Neural progenitor cell (in vitro differentiated cells): ENCODE measurements around the gene ATF5. TPM values are rescaled to one million over a fixed set of nuclear protein-coding genes. Genes with fewer than 3 reads are reported as not detected.

Experiments used
- DNase-seq: peaks from one replicate; pipeline ENCODE4 v3.0.0-alpha.2; 2016; ENCODE audit warnings: low spot score
- H2AFZ ChIP-seq: fragments of 200-600 bp; sonication (generic); replicated peaks from 2 replicates; pipeline ENCODE4 v1.6.1; 2016; ENCODE audit warnings: antibody characterized with exemption
- H3F3A ChIP-seq: fragments of 200-600 bp; sonication (generic); 2 replicates; pipeline ENCODE4 v1.6.1; 2016; ENCODE audit warnings: antibody characterized with exemption, low read depth
- H3K27ac ChIP-seq: fragments of 200-600 bp; sonication (generic); 2 replicates; pipeline ENCODE4 v1.5.1; 2016; ENCODE audit warnings: mild to moderate bottlenecking
- H3K27me3 ChIP-seq: fragments of 200-600 bp; sonication (generic); 2 replicates; pipeline ENCODE4 v1.6.1; 2016; ENCODE audit warnings: mild to moderate bottlenecking, moderate library complexity
- H3K36me3 ChIP-seq: fragments of 200-600 bp; sonication (generic); 2 replicates; pipeline ENCODE4 v1.5.1; 2016
- H3K4me1 ChIP-seq: fragments of 200-600 bp; sonication (generic); 2 replicates; pipeline ENCODE4 v1.6.1; 2016; ENCODE audit warnings: mixed run types
- H3K4me2 ChIP-seq: fragments of 200-600 bp; sonication (generic); 2 replicates; pipeline ENCODE4 v1.6.1; 2016
- H3K4me3 ChIP-seq: fragments of 200-600 bp; sonication (generic); 2 replicates; pipeline ENCODE4 v1.5.1; 2016
- H3K79me2 ChIP-seq: fragments of 200-600 bp; sonication (generic); 2 replicates; pipeline ENCODE4 v1.6.1; 2016; ENCODE audit warnings: low read depth
- H3K9ac ChIP-seq: fragments of 200-600 bp; sonication (generic); 2 replicates; pipeline ENCODE4 v1.6.1; 2016
- H3K9me3 ChIP-seq: fragments of 200-600 bp; sonication (generic); 2 replicates; pipeline ENCODE4 v1.5.1; 2016; ENCODE audit warnings: low read depth
- H4K20me1 ChIP-seq: fragments of 200-600 bp; sonication (generic); 2 replicates; pipeline ENCODE4 v1.6.1; 2016; ENCODE audit warnings: low read depth
- H3K27ac Mint-ChIP-seq: 3 replicates; pipeline ENCODE4 v1.8.0; 2021; ENCODE audit warnings: mixed read lengths
- H3K27me3 Mint-ChIP-seq: 2 replicates; pipeline ENCODE4 v1.8.0; 2022; ENCODE audit warnings: low read depth, mild to moderate bottlenecking, inconsistent platforms, moderate library complexity, mixed read lengths; ENCODE audit not compliant: insufficient read depth
- H3K36me3 Mint-ChIP-seq: 3 replicates; pipeline ENCODE4 v1.8.0; 2021; ENCODE audit warnings: mixed read lengths
- H3K4me1 Mint-ChIP-seq: 3 replicates; pipeline ENCODE4 v1.8.0; 2021; ENCODE audit warnings: mixed read lengths
- H3K4me3 Mint-ChIP-seq: 3 replicates; pipeline ENCODE4 v1.8.0; 2021; ENCODE audit warnings: mild to moderate bottlenecking, moderate library complexity, mixed read lengths
- H3K9me3 Mint-ChIP-seq: 3 replicates; pipeline ENCODE4 v1.8.0; 2020; ENCODE audit warnings: mixed read lengths
- CTCF ChIP-seq: fragments of 200-600 bp; sonication (generic); IDR thresholded peaks from 2 replicates; pipeline ENCODE4 v1.5.1; 2017; ENCODE audit warnings: antibody characterized with exemption, mild to moderate bottlenecking
- EZH2 ChIP-seq: fragments of 200-600 bp; sonication (generic); IDR thresholded peaks from 2 replicates; pipeline ENCODE4 v1.6.1; 2017; ENCODE audit warnings: antibody characterized with exemption, mild to moderate bottlenecking, moderate library complexity
- EZH2phosphoT487 ChIP-seq: fragments of 200-600 bp; sonication (generic); IDR thresholded peaks from 2 replicates; pipeline ENCODE4 v1.6.1; 2017; ENCODE audit warnings: antibody characterized with exemption
- total RNA-seq: library from RNA; depleted of rRNA; stranded (reverse); fragments of >200 nt; gene quantifications from 2 replicates; pipeline ENCODE4 v1.2.3, GENCODE V29; 2015; ENCODE audit warnings: low replicate concordance

Gene ATF5
- total RNA-seq, 1 donor from 2014 or later, result 1.6 TPM

- Histone ChIP-seq H3K27ac (no peak overlapping the region), H3F3A (peaks cover under 1% of the 10 kb centered on the region), H2AFZ (no peak overlapping the region), H4K20me1 (peaks cover 18% of the 10 kb centered on the region), H3K27me3 (no peaks in the 10 kb centered on the region), H3K9ac (no peak overlapping the region), H3K4me2 (no peak overlapping the region), H3K4me1 (peaks cover 5% of the 10 kb centered on the region), H3K4me3 (no peak overlapping the region), H3K9me3 (no peaks in the 10 kb centered on the region), H3K36me3 (peaks cover 4% of the 10 kb centered on the region), H3K79me2 (peaks cover 13% of the 10 kb centered on the region)
- TF ChIP-seq CTCF, result no peak
- peaks cover 35% of the 10 kb centered on the region for H3K36me3 Mint-ChIP-seq
- no peak for DNase-seq
- H3K27me3 Mint-ChIP-seq, result peaks cover 2% of the 10 kb centered on the region
- peaks cover 12% of the 10 kb centered on the region for H3K4me1 Mint-ChIP-seq
- no peaks in the 10 kb centered on the region for H3K9me3 Mint-ChIP-seq
- no peak overlapping the region for H3K27ac Mint-ChIP-seq
- H3K4me3 Mint-ChIP-seq, result peak overlapping the region; percentile 50
Measured at GRCh38 chr19:49883094-49883493, 45.9 kb upstream of the ATF5 start.

- Mint-ChIP-seq H3K4me3 (no peak overlapping the region), H3K36me3 (peaks cover 32% of the 10 kb centered on the region), H3K27ac (no peak overlapping the region), H3K27me3 (peaks cover 3% of the 10 kb centered on the region), H3K9me3 (no peaks in the 10 kb centered on the region), H3K4me1 (peaks cover 4% of the 10 kb centered on the region)
- no peak overlapping the region for H3K4me2 ChIP-seq
- TF ChIP-seq EZH2phosphoT487, result no peak
- no peak overlapping the region for H3K9ac ChIP-seq
- no peak for DNase-seq
- H3K4me1 ChIP-seq, result no peaks in the 10 kb centered on the region
- no peak overlapping the region for H3K4me3 ChIP-seq
- H4K20me1 ChIP-seq, result peaks cover 10% of the 10 kb centered on the region
- H3F3A ChIP-seq, result no peaks in the 10 kb centered on the region
- H3K79me2 ChIP-seq, result peaks cover 4% of the 10 kb centered on the region
- H3K27ac ChIP-seq, result no peak overlapping the region
- H3K27me3 ChIP-seq, result peaks cover 3% of the 10 kb centered on the region
- no peak overlapping the region for H2AFZ ChIP-seq
- no peaks in the 10 kb centered on the region for H3K9me3 ChIP-seq
- H3K36me3 ChIP-seq, result peaks cover 4% of the 10 kb centered on the region
Measured at GRCh38 chr19:49884109-49884508, 44.9 kb upstream of the ATF5 start.

GRCh38 chr19:49884760-49885159, 44.2 kb upstream of the ATF5 start:
- H3K36me3 Mint-ChIP-seq, result peaks cover 30% of the 10 kb centered on the region

More at GRCh38 chr19:49884760-49885159, 44.2 kb upstream of the ATF5 start:
- Mint-ChIP-seq H3K27me3 (peaks cover 8% of the 10 kb centered on the region), H3K4me1 (no peaks in the 10 kb centered on the region), H3K9me3 (no peaks in the 10 kb centered on the region), H3K27ac (no peak overlapping the region), H3K4me3 (no peak overlapping the region)
- H3K9ac ChIP-seq, result no peak overlapping the region
- H3K27me3 ChIP-seq, result peaks cover 7% of the 10 kb centered on the region
- no peak for TF ChIP-seq CTCF
- no peak for TF ChIP-seq EZH2phosphoT487
- TF ChIP-seq EZH2, result no peak
- no peaks in the 10 kb centered on the region for H3K4me1 ChIP-seq
- H4K20me1 ChIP-seq, result peaks cover 6% of the 10 kb centered on the region
- H3K79me2 ChIP-seq, result no peaks in the 10 kb centered on the region
- no peak for DNase-seq
- no peaks in the 10 kb centered on the region for H3K9me3 ChIP-seq
- H3K27ac ChIP-seq, result no peak overlapping the region
- no peak overlapping the region for H2AFZ ChIP-seq
- H3K4me2 ChIP-seq, result no peak overlapping the region
- H3K36me3 ChIP-seq, result peaks cover 4% of the 10 kb centered on the region
- H3K4me3 ChIP-seq, result no peak overlapping the region
- H3F3A ChIP-seq, result peaks cover 6% of the 10 kb centered on the region
